Stomach (tissue), 9 donors: Measurements from ENCODE around the gene ALG6. TPM values are rescaled to one million over a fixed set of nuclear protein-coding genes. Genes with fewer than 3 reads are reported as not detected.

Source experiments
- DNase-seq, 2 donors: peaks; one replicate each; pipeline versions ENCODE4 v3.0.0 to v3.0.0-alpha.2; 2013 to 2019
- H3K27ac ChIP-seq, 5 donors: fragments of 200-600 bp in 4 of 5; sonication (generic) in 4 of 5; one replicate each; pipeline ENCODE4 v1.5.1; 2013 to 2019; ENCODE audit warnings: mild to moderate bottlenecking in 1 of 5, moderate library complexity in 1 of 5
- H3K27me3 ChIP-seq, 3 donors: fragments of 200-600 bp; sonication (generic); one replicate each; pipeline ENCODE4 v1.5.1; 2017 to 2019; ENCODE audit warnings: mixed run types in 1 of 3
- H3K36me3 ChIP-seq, 4 donors: fragments of 200-600 bp; sonication (generic); 1 replicate in 3 of 4; 2 replicates in 1 of 4; pipeline ENCODE4 v1.5.1; 2016 to 2019
- H3K4me1 ChIP-seq, 4 donors: fragments of 200-600 bp; sonication (generic); one replicate each; pipeline ENCODE4 v1.5.1; 2016 to 2019
- H3K4me3 ChIP-seq, 4 donors: fragments of 200-600 bp; sonication (generic) in 3 of 4; one replicate each; pipeline ENCODE4 v1.5.1; 2016 to 2019; ENCODE audit warnings: mild to moderate bottlenecking in 1 of 4
- H3K9me3 ChIP-seq, 4 donors: fragments of 200-600 bp; sonication (generic); one replicate each; pipeline ENCODE4 v1.5.1; 2016 to 2019
- EP300 ChIP-seq: sonication (generic); formaldehyde crosslinking; IDR thresholded peaks from one replicate; pipeline ENCODE4 v1.6.1; 2017; ENCODE audit warnings: antibody characterized with exemption
- POLR2A ChIP-seq, 4 donors: fragments of 450-650 bp; IDR thresholded peaks; one replicate each; pipeline ENCODE4 v1.6.1; 2016; ENCODE audit warnings: antibody characterized with exemption in 4 of 4, control low read depth in 2 of 4, mild to moderate bottlenecking in 1 of 4, moderate library complexity in 1 of 4
- POLR2AphosphoS5 ChIP-seq, 3 donors: sonication (generic); formaldehyde crosslinking; IDR thresholded peaks; one replicate each; pipeline ENCODE4 v1.6.1; 2016; ENCODE audit warnings: antibody characterized with exemption in 3 of 3
- WGBS, 5 donors: extraction: QIAGEN DNeasy Blood & Tissue Kit in 3 of 5; methylation state at CpG; one replicate each; pipeline versions ENCODE4 v1.1.5 to v1.1.7; 2013 to 2018; 5-methylcytosine and 5-hydroxymethylcytosine counted together
- intact Hi-C: fragments of 100-400 bp; cut with DNase I; formaldehyde crosslinking; loops from one replicate; pipeline ENCODE4 v1.15.1; 2023; ENCODE audit warnings: low total_unique reads
- polyA plus RNA-seq, 3 donors: library from polyadenylated mRNA; stranded (reverse); fragments of 200-250 nt; gene quantifications; one replicate each; pipeline ENCODE4 v1.2.3, GENCODE V29; 2013
- total RNA-seq, 5 donors: library from RNA; depleted of rRNA; stranded (reverse); fragments of >200 nt; gene quantifications; one replicate each; pipeline versions ENCODE4 v1.1.0 to v1.2.3, GENCODE V29; 2014 to 2016
- TF ChIP-seq, protein P1 (sequence below), 7 experiments: fragments of 450-650 bp in 4 of 7; fragments of 200-600 bp in 3 of 7; sonication (generic) in 3 of 7; IDR thresholded peaks; one replicate each; pipeline ENCODE4 v1.5.1; 2016 to 2019; ENCODE audit warnings: antibody characterized with exemption in 7 of 7, control low read depth in 2 of 7, mild to moderate bottlenecking in 1 of 7
- donor health status: healthy with polysubstance abuse.
- donor health status: Bipolar disorder and iron deficiency.
- donor health status: healthy.

ALG6 gene
- total and polyA plus RNA-seq, 8 donors, result 3.6 to 32.7 (median 10.3) TPM

DNA sequence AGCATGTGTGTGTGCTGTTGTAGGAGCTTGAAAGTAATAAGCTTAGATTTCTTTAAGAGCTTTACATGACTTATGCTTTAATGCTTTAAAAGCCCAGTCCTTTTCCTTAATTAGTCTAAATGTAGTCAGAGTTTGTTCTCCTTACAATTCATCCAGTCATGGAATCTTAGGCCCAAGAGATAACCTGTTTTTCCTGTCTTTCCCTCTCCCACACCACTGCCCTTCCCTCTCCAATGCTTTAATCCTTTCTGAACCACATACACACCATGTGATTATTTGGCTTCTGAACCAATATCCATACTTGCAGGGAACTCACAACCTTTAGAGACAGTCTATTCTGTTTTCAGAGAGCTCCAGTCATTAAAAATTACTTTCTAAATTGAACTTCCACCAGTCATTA, 37.6 kb downstream of the ALG6 start:
- Histone ChIP-seq H3K27ac (no peak overlapping the region), H3K36me3 (peaks cover 0 to 25% (median 15%) of the 10 kb centered on the region in 4 donors), H3K4me1 (peaks cover 0 to 4% (median 0%) of the 10 kb centered on the region in 4 donors), H3K27me3 (no peaks in the 10 kb centered on the region), H3K9me3 (no peaks in the 10 kb centered on the region), H3K4me3 (no peak overlapping the region)
- intact Hi-C loops, result no loop called here
- peak in 1 of 2 donors; percentile 32 for DNase-seq
- TF ChIP-seq, protein P1, sequence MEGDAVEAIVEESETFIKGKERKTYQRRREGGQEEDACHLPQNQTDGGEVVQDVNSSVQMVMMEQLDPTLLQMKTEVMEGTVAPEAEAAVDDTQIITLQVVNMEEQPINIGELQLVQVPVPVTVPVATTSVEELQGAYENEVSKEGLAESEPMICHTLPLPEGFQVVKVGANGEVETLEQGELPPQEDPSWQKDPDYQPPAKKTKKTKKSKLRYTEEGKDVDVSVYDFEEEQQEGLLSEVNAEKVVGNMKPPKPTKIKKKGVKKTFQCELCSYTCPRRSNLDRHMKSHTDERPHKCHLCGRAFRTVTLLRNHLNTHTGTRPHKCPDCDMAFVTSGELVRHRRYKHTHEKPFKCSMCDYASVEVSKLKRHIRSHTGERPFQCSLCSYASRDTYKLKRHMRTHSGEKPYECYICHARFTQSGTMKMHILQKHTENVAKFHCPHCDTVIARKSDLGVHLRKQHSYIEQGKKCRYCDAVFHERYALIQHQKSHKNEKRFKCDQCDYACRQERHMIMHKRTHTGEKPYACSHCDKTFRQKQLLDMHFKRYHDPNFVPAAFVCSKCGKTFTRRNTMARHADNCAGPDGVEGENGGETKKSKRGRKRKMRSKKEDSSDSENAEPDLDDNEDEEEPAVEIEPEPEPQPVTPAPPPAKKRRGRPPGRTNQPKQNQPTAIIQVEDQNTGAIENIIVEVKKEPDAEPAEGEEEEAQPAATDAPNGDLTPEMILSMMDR (IDR thresholded peaks at IDR 0.05), result no peak
- TF ChIP-seq EP300 (no peak), POLR2A (IDR thresholded peaks at IDR 0.05) (no peak), POLR2AphosphoS5 (IDR thresholded peaks at IDR 0.05) (no peak)

DNA sequence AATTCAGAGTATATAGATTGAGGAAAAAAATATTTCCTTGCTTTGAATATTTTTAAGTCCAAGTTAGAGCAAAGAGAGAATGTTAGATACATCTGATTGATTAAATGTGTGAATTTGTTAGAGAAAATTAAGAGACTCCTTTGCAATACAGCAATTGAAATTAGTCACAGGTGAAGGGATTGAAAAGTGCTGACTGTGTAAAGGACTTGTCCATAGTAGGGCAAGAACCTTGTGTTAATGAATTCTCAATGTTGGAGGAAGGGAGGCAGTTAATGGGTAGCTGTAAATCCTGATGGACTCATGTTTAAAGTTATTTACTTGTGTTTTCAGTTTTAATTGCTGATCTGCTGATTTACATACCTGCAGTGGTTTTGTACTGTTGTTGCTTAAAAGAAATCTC, 38.6 kb downstream of the ALG6 start:
- intact Hi-C loops, result no loop called here
- no peak overlapping the region for H3K27ac ChIP-seq
- TF ChIP-seq POLR2AphosphoS5 (IDR thresholded peaks at IDR 0.05) (no peak), POLR2A (IDR thresholded peaks at IDR 0.05) (no peak), EP300 (no peak)
- TF ChIP-seq, protein P1 (IDR thresholded peaks at IDR 0.05), result no peak
- H3K27me3 ChIP-seq, result no peaks in the 10 kb centered on the region
- H3K36me3 ChIP-seq, result peaks cover 0 to 25% (median 15%) of the 10 kb centered on the region in 4 donors
- no peak for DNase-seq
- H3K9me3 ChIP-seq, result no peaks in the 10 kb centered on the region
- peaks cover 0 to 4% (median 0%) of the 10 kb centered on the region in 4 donors for H3K4me1 ChIP-seq
- no peak overlapping the region for H3K4me3 ChIP-seq

DNA sequence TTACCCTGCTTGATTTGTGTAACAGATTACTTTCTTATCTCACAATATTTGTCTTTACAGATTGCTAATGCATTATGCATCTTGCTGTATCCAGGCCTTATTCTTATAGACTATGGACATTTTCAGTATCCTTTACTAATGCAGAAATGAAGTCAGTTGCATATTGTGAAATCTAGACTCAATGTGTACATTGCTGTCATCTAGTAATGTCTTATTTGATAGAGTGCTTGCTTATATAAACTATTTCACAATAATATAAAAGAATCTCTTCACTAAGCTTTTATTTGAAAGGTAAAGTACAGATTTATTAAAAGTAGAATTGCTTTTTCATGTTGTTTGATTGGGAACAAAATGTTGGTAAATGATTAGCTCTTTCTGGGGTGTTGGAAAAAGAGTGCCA, 39.6 kb downstream of the ALG6 start:
- no peak for TF ChIP-seq POLR2A (IDR thresholded peaks at IDR 0.05)
- TF ChIP-seq EP300, result no peak
- TF ChIP-seq POLR2AphosphoS5 (IDR thresholded peaks at IDR 0.05), result no peak
- TF ChIP-seq, protein P1 (IDR thresholded peaks at IDR 0.05), result no peak
- peaks cover 0 to 29% (median 17%) of the 10 kb centered on the region in 4 donors for H3K36me3 ChIP-seq
- no peaks in the 10 kb centered on the region for H3K9me3 ChIP-seq
- no peaks in the 10 kb centered on the region for H3K27me3 ChIP-seq
- intact Hi-C loops, result no loop called here
- H3K4me1 ChIP-seq, result peaks cover 0 to 4% (median 0%) of the 10 kb centered on the region in 4 donors
- H3K27ac ChIP-seq, result no peak overlapping the region
- DNase-seq, result peak in 1 of 2 donors; percentile 6
- H3K4me3 ChIP-seq, result no peak overlapping the region

DNA sequence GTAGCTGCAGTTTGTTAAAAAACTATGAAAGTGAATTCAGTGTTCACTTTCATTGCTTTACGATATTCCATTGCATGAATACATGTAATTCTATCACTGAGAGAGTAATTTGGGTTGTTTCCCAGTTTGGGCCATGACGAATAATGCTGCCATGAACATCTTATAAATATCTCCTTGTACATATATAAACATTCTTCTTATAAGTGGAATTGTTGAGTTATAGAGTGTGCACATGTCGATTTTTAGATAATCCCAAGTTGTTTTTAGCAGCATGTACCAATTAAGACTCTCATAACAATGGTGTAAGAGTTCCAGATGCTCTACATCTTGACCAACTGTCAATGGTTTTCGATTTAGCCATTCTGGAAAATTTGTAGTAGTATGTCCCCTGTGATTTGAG, 40.9 kb downstream of the ALG6 start:
- Histone ChIP-seq H3K36me3 (peaks cover 0 to 28% (median 16%) of the 10 kb centered on the region in 4 donors), H3K4me3 (no peak overlapping the region), H3K4me1 (peaks cover 0 to 4% (median 0%) of the 10 kb centered on the region in 4 donors), H3K9me3 (no peaks in the 10 kb centered on the region), H3K27ac (no peak overlapping the region), H3K27me3 (no peaks in the 10 kb centered on the region)
- peak in 1 of 2 donors; percentile 50 for DNase-seq
- WGBS, 5 donors, result 73 to 85% (median 84%) methylated on average over 4 of the region's 4 CpGs
- intact Hi-C loops, result no loop called here
- TF ChIP-seq, protein P1 (IDR thresholded peaks at IDR 0.05), result no peak
